Motor neuron (in vitro differentiated cells): Measurements from ENCODE around the gene GRID1. TPM values are rescaled to one million over a fixed set of nuclear protein-coding genes. Genes with fewer than 3 reads are reported as not detected.
"Not testable (repeated sequence)": the region's sequence is repeated elsewhere in the genome, so short reads cannot be mapped to it uniquely, and the experiment has no call there.

ENCODE experiments used
- ATAC-seq, 8 experiments: fragments of 200-7000 bp; cut with Tn5 transposase; replicated peaks in 6 of 8; 2 replicates each; pipeline ENCODE4 v1.8.0; 2021; ENCODE audit warnings: mild to moderate bottlenecking in 8 of 8, moderate library complexity in 8 of 8
- H3K27ac ChIP-seq, 2 donors: fragments of 250-450 bp; sonication (Bioruptor Pico); 2 replicates each; pipeline ENCODE4 v1.9.0; 2021; ENCODE audit warnings: antibody characterized with exemption in 2 of 2, mild to moderate bottlenecking in 2 of 2, moderate library complexity in 1 of 2
- H3K4me1 ChIP-seq, 2 donors: fragments of 250-450 bp; sonication (Bioruptor Pico); replicated peaks in 1 of 2; 2 replicates each; pipeline ENCODE4 v1.6.1; 2021; ENCODE audit warnings: antibody characterized with exemption in 2 of 2, mild to moderate bottlenecking in 2 of 2, moderate library complexity in 1 of 2
- H3K4me3 ChIP-seq, 5 donors: fragments of 250-450 bp; sonication (Bioruptor Pico); 2 replicates each; pipeline ENCODE4 v1.9.0; 2021; ENCODE audit warnings: antibody characterized with exemption in 5 of 5, mild to moderate bottlenecking in 5 of 5, moderate library complexity in 4 of 5
- WGBS, 10 experiments: fragments of 450-650 bp; shearing (Covaris generic); methylation state at CpG; one replicate each; pipeline ENCODE4 v1.0.0; 2022; 5-methylcytosine and 5-hydroxymethylcytosine counted together
- in situ Hi-C, 9 experiments: fragments of 400-800 bp; cut with MboI; loops; one replicate each; pipeline ENCODE4 v1.15.0; 2021; ENCODE audit warnings: low sequenced_read_pairs in 9 of 9, low pct_unique_long_range_greater_than_20kb in 2 of 9; ENCODE audit not compliant: unreplicated experiment in 9 of 9
- total RNA-seq, 8 experiments: library from RNA; unstranded; fragments of 300-600 nt; gene quantifications; 2 replicates each; pipeline versions ENCODE4 v1.2.3 to v1.2.4, GENCODE V29; 2022

GRID1 gene
- total RNA-seq, 8 experiments from 2014 or later: 0.15 to 10.0 (median 6.0) TPM

DNA sequence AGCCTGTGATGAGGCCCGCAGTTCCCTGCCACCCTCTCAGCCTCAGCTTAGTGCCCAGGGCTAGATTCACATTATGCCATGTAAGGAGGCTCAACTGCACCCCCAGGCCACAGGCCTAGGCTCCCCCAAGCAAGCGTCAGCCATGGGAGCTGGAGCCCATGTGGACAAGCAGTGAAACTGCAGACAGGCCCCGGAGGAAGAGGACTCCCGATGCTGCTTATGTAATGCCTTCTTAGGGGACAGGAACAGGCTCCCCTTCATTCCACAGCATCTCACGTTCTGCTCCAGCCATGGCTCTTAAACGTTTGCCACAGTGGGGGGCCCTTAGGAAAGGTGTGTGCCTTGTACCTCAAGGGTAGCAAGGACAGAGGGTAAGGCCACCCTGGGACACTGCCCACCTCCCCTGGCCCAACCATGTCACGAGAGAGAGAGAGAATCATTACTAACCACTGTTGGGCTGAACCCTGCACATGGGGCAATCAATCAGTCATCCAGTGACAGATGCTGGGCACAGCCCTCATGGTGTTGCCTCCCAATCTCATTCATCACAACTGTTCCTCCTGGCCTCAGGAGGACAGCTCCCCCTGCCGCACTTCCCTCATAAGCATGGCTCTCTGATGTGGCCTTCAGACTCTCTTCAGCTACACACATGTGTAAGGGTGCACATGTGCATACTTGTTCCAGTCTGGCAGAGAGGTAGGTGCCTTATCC is 263.0 kb downstream of the GRID1 start:
- 19 to 66% (median 63%) methylated on average over 1 to 5 of the region's 8 CpGs; no CpG with 5 or more reads in 7 of the 10 experiments for WGBS, 10 experiments
- no peak overlapping the region for H3K4me3 ChIP-seq
- in situ Hi-C loops: no loop called here
- H3K27ac ChIP-seq: no peak overlapping the region
- H3K4me1 ChIP-seq: peaks cover 5 to 7% of the 10 kb centered on the region in 2 donors
- ATAC-seq: peak; percentile 28 to 98 (median 70)

DNA sequence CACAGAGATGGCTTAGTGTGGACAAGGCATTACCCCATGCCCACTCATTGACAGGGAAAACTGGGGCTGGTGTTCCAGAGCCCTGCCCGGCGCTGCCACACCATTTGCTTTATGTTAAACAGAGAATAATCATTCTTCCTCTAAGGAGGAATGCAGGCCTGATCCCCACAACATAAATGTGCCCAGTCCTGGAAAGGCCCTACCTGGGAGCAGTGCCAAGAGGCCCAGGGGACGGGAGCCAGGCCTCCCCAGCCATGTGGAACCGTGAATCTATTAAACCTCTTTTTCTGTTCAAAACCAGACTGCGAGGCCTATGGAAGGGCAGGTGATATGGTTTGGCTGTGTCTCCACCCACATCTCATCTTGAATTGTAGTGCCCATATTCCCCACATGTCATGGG is 264.1 kb downstream of the GRID1 start:
- peaks cover 5 to 7% of the 10 kb centered on the region in 2 donors for H3K4me1 ChIP-seq
- no peak overlapping the region for H3K27ac ChIP-seq
- in situ Hi-C loops: no loop called here
- 50 to 76% (median 66%) methylated on average over 1 to 4 of the region's 5 CpGs; no CpG with 5 or more reads in 6 of the 10 experiments for WGBS, 10 experiments
- H3K4me3 ChIP-seq: no peak overlapping the region
- ATAC-seq: no peak

DNA sequence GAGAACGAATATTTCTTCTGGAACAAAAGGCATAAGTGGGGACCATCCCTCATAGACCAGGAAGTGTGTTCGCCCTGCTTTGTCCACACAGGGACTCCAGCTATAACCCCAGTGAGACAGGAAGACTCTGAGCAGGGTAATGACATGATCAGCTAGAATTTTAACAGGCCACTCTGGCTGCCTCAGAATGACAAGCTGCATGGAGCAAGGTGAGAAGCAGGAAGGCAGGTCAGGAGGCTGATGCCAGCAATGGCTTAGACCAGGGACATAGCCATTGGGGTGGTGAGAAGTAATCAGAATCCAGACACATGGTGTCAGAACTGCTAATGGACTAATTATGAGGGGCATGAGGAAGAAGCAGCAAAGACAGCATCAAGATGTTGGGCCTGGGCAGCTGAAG is 264.6 kb downstream of the GRID1 start:
- no peak overlapping the region for H3K4me3 ChIP-seq
- H3K27ac ChIP-seq: no peak overlapping the region
- peaks cover 5 to 7% of the 10 kb centered on the region in 2 donors for H3K4me1 ChIP-seq
- ATAC-seq: no peak
- in situ Hi-C loops: no loop called here
- WGBS, 10 experiments: 27 to 100% (median 80%) methylated on average over 1 to 2 of the region's 2 CpGs; no CpG with 5 or more reads in 1 of the 10 experiments

DNA sequence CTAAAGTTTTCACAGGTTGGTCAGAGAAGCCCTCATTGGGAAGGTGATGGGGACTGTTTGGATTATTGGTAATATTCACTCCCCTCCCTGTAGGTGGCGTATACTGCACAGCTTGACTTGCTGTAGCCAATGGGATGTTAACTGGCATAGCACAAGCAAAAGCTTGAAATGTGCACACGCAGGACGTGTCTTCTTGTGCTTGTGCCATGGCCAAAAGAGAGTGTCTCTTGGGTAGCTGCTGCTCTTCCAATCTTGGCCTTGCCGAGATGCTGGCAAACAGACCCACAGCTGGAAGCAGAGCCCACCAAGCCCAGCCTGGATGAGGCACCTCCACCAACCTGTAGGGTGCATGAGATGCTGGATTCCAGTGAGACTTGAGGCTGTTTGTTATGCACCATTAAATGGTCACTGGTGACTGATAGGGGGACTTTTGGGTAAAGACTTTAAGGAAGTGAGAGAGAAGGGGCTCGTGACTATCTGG is 266.0 kb downstream of the GRID1 start:
- peaks cover 5 to 7% of the 10 kb centered on the region in 2 donors for H3K4me1 ChIP-seq
- H3K4me3 ChIP-seq: no peak overlapping the region
- in situ Hi-C loops: no loop called here
- H3K27ac ChIP-seq: no peak overlapping the region
- peak in 4 of 8 experiments; percentile 6 to 46 (median 41) for ATAC-seq
- 24 to 100% (median 79%) methylated on average over 1 to 5 of the region's 5 CpGs; no CpG with 5 or more reads in 1 of the 10 experiments for WGBS, 10 experiments

DNA sequence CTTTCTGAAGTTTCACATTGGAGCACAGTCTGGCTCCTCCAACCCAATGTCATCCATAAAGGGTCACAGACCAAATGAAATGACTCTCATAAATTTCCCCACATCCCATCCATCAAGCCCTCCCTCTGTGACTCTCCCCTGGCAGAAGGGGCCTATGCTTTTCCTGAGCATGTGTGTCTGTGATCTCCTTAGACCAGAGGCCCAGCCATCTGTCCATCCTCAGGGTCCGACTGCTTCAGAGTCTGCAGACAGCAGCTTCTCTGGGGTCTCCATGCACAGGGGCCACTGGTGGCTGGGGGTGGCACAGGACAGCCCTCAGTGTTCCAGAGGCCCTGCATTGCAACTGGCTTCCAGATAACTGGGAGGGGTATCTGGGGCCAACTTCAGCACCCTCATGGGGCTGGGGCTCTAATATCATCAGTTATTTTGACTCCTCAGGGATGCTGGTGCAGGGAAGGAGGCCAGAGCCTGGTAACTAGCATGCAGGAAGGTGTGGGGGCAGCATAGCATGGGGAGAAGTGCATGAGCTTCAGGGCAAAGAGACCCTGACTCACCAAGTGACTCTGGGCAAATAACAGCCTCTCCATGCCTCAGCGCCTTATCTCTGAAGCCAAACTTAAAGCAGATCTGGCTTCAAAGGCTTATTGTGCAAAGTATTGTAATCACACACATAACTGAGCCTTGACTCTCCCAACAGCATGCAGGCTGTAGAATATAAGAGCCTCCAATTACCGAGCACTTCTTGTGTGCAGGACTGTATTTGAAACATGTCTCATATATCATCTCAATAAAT is 266.9 kb downstream of the GRID1 start:
- 84 to 100% (median 92%) methylated on average over 1 to 2 of the region's 3 CpGs; no CpG with 5 or more reads in 5 of the 10 experiments for WGBS, 10 experiments
- peak overlapping the region in 1 of 2 donors; percentile 26 for H3K27ac ChIP-seq
- in situ Hi-C loops: no loop called here
- no peak overlapping the region for H3K4me3 ChIP-seq
- peaks cover 5 to 7% of the 10 kb centered on the region in 2 donors for H3K4me1 ChIP-seq
- peak in 3 of 8 experiments; percentile 19 to 32 (median 20) for ATAC-seq

DNA sequence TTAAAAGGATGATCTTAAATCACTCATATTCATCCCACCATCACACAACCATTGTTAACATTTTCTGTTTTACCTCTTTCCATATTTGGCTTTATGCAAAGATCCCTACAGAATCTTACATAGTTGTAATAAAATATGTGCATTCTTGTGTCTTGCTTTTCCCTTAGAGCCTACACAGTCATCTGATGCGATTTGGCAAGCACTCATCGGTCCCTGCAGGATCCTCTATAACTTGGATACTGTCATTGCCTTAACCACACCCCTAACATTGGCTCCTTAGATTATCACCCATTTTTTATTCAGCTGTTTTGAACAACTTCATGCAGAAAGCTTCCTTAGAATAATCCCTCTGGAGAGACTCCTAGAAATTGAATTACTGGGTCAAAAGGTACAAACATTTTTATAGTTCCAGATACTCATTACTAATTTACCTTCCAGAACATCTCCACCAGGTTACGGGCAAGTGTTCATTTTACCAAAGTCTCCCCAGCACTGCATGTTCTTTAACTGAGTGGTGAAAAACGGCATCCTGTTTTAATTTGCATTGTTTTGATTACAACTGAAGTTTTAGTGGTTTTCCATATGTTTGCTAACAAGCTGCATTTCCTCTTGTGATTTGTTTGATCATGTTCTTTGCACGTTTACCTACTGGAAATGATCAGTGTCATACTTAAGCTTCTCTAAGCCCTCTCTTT is 268.3 kb downstream of the GRID1 start:
- H3K4me3 ChIP-seq: no peak overlapping the region
- in situ Hi-C loops: no loop called here
- peaks cover 5 to 7% of the 10 kb centered on the region in 2 donors for H3K4me1 ChIP-seq
- H3K27ac ChIP-seq: no peak overlapping the region
- WGBS, 10 experiments: 0 to 92% (median 65%) methylated on average over 1 to 5 of the region's 5 CpGs
- ATAC-seq: peak in 3 of 8 experiments; percentile 95 to 97 (median 96)

DNA sequence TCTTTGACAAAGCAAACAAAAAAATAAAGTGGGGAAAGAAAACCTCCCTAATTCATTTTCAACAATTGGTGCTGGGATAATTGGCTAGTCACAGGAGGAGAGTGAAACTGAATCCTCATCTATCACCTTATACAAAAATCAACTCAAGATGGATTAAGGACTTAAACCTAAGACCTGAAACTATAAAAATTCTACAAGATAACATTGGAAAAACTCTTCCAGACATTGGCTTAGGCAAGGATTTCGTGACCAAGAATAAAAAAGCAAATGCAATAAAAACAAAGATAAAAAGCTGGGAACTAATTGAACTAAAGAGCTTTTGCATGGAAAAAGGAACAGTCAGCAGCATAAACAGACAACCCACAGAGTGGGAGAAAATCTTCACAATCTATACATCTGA is 271.5 kb downstream of the GRID1 start:
- H3K27ac ChIP-seq, H3K4me1 ChIP-seq, in situ Hi-C loops, H3K4me3 ChIP-seq, ATAC-seq: not testable (repeated sequence)
- 20 to 85% (median 75%) methylated on average over 1 of the region's 1 CpG; no CpG with 5 or more reads in 2 of the 10 experiments for WGBS, 10 experiments

DNA sequence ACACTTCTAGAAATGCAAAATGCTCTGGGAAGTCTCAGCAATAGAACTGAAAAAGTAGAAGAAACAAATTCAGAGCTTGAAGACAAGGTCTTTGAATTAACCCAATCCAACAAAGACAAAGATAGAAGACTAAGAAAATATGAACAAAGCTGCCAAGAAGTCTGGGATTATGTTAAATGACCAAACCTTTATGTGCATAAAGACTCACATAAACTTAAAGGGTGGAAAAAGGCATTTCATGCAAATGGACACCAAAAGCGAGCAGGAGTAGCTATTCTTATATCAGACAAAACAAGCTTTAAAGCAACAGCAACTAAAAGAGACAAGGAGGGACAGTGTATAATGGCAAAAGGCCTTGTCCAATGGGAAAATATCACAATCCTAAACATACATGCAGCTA is 274.3 kb downstream of the GRID1 start:
- in situ Hi-C loops, H3K27ac ChIP-seq, H3K4me3 ChIP-seq, H3K4me1 ChIP-seq: not testable (repeated sequence)
- peak in 3 of 8 experiments; percentile 85 to 91 (median 87) for ATAC-seq
- WGBS, 10 experiments: 0 to 100% (median 67%) methylated on average over 1 of the region's 1 CpG; no CpG with 5 or more reads in 1 of the 10 experiments

DNA sequence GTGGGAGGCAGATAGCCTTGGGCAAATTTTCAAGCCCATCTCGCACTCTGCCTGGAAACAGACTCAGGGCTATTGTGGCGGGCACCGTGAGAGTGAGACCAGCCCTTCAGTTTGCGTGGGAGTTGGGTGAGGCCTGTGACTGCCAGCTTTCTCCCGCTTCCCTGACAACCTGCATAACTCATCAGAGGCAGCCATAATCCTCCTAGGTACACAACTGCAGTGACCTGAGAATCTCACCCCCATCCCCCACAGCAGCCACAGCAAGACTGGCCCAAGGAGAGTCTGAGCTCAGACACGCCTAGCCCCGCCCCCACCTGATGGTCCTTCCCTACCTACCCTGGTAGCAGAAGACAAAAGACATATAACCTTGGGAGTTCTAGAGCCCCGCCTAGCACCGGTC is 275.4 kb downstream of the GRID1 start:
- Histone ChIP-seq H3K4me3 (no peak overlapping the region), H3K27ac (no peak overlapping the region), H3K4me1 (no peaks in the 10 kb centered on the region)
- no peak for ATAC-seq
- in situ Hi-C loops: no loop called here
- 40 to 89% (median 68%) methylated on average over 1 to 4 of the region's 9 CpGs; no CpG with 5 or more reads in 7 of the 10 experiments for whole genome bisulfite sequencing, 10 experiments

DNA sequence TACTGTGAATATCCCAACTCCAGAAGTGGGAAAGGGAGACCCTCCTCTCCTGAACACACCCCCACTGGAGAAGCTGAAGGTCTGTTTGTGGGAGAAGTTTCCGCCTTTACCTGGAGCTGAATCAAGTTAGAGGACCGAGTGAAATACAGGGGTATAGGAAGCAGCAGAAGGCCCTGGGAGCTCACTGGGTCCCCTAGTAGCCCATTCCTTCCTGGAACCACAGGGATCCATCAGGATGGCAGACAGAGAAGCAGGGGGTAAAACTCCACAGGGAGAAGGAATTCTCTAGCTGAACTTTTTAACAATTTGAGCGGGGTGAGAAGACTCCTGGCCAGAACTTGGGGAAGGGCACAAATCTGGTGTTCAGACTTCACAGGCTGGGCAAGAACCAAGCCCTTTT is 275.8 kb downstream of the GRID1 start:
- ATAC-seq: no peak
- Histone ChIP-seq H3K4me3 (no peak overlapping the region), H3K27ac (no peak overlapping the region), H3K4me1 (no peaks in the 10 kb centered on the region)
- in situ Hi-C loops: no loop called here
- WGBS, 10 experiments: 60 to 100% (median 72%) methylated on average over 1 to 2 of the region's 3 CpGs; no CpG with 5 or more reads in 7 of the 10 experiments

DNA sequence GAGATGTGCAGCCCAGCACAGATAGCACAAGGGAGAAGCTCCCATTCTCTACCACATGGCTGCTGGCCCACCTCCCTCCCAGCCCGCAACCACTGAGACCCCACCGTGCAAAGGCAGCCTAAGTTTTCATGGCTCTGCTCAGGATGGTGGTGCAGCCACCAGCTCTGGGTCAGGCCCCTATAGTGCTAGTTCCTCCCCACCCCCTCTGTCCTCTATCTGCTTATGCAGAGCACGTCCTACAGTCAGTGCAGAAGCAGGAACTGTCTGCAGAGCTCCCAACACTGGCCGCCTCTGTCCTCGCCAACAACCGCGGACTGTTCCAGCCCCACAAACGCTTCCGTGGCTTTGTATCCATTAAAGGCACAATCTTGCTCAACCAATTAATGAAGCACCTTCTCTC is 278.9 kb downstream of the GRID1 start:
- 28 to 83% (median 59%) methylated on average over 1 to 6 of the region's 9 CpGs; no CpG with 5 or more reads in 4 of the 10 experiments for WGBS, 10 experiments
- H3K4me3 ChIP-seq: no peak overlapping the region
- H3K27ac ChIP-seq: no peak overlapping the region
- no peaks in the 10 kb centered on the region for H3K4me1 ChIP-seq
- peak in 5 of 8 experiments; percentile 53 to 67 (median 62) for ATAC-seq
- in situ Hi-C loops: no loop called here

DNA sequence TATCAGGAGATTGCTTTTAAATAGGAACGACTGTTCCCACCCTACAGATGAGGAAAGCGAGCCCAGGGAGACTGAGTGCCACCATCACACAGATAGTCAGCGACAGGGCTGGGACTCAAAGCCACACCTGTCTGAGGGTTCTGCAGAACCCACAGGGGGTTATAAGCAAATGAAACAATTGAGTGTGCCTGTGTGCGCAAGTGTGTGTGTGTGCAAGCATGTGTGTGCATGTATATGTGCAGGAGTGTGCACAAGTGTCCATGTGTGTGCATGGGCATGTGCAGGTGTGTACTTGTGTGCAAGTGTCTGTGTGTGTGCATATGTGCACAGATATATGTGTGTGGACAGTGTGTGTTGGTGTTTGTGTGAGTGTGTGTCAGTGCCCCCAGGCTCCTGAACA is 280.2 kb downstream of the GRID1 start:
- ATAC-seq: no peak
- H3K4me1 ChIP-seq: no peaks in the 10 kb centered on the region
- H3K27ac ChIP-seq: no peak overlapping the region
- 0 to 100% (median 82%) methylated on average over 1 to 3 of the region's 4 CpGs; no CpG with 5 or more reads in 4 of the 10 experiments for whole genome bisulfite sequencing, 10 experiments
- in situ Hi-C loops: no loop called here
- no peak overlapping the region for H3K4me3 ChIP-seq
